HG03159 (cell line): ENCODE results near the gene PAOX.
"Not testable (repeated sequence)": the region's sequence is repeated elsewhere in the genome, so short reads cannot be mapped to it uniquely, and the experiment has no call there.

Source experiments
- ATAC-seq: cut with Tn5 transposase; IDR thresholded peaks from one replicate; pipeline ENCODE4 v1.9.1; 2021; ENCODE audit warnings: mild to moderate bottlenecking, moderate library complexity; ENCODE audit not compliant: unreplicated experiment

The PAOX gene

DNA sequence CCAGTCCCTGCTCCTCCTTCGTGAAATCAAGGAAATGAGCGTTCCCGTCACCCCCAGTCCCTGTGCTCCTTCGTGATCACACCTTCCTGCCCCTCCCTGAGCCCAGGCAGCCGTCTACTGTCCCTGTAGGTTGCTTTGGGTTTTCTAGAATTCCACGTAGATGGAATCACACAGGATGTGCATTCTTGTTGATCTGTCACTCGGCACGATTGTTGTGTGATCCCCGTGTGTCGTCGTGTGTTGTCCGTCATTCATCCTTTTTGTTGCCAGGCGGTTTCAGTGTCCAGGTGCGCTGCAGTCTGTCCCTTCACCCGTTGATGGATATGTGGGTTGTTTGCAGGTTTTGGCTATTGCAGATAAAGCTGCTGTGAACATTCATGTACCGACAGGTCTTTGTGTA, 24.3 kb downstream of the PAOX start:
- no peak for ATAC-seq

DNA sequence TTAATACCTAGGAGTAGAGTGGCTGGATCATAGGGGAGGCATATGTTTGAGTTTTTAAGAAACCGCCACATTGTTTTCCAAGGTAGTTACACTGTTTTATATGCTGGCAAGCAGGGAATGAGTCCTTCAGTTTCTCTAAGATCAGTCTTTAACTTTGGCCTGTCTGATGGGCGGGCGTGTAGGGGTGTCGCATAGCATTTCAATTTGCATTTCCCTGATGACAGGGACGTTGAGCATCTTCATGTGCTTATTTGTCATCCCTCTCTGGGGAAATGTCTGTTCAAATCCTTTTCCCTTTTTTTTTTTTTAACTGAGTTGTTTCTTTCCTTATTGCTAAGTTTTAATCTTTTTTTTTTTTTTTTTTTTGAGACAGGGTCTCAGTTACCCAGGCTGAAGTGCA, 24.7 kb downstream of the PAOX start:
- no peak for ATAC-seq

DNA sequence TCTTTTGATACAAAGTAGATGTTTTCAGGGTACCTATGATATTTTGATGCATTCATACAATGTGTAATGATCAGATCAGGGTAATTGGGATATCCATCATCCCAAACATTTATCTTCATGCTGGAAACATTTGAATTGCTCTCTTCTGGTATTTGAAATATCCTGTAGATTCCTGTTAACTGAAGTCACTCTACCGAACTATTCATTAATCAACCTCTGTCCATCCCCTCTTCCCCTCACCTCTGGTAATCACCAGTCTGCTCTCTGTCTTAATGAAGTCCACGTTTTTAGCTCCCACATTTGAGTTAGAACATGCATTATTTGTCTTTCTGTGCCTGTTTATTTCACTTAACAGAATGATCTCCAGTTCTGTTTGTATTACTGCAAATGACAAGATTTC, 26.2 kb downstream of the PAOX start:
- no peak for ATAC-seq

- peak; percentile 44 for ATAC-seq
These were observed 26.9 kb downstream of the PAOX start for GRCh38 chr10:133405844-133406527.

GRCh38 chr10:133411523-133412380, 32.7 kb downstream of the PAOX start:
- ATAC-seq = no peak

DNA sequence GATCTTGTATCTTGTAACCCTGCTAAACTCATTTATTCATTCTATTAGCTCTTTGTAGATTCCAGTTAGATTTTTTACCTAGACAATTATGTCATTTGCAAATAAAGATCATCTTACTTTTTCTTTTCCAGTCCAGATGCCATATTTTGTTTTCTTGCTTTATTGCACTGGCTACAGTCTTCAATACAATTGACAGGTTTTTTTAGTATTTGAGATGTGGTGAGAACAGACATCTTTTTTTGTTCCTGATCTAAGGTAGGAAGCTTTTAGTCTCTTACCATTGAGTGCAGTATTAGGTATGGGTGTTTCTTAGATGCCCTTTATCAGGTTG, 33.3 kb downstream of the PAOX start:
- no peak for ATAC-seq

- ATAC-seq = not testable (repeated sequence)
These were observed 35.3 kb downstream of the PAOX start for GRCh38 chr10:133414401-133414800.

DNA sequence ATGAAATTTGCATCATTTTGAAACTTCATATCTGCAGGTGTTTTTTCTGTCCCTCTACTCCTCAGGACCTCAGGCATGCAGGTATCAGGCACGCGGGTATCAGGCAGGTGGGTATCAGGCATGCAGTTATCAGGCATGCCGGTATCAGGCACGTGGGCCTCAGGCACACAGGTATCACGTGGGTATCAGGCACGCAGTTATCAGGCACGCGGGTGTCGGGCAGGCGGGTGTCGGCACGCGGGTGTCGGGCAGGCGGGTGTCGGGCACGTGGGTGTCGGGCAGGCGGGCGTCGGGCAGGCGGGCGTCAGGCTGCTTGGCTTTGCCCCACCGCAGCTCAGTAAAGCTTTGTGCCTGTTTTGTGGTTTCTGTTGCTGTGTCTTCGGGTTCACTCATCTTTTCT, 36.7 kb downstream of the PAOX start:
- ATAC-seq = no peak

DNA sequence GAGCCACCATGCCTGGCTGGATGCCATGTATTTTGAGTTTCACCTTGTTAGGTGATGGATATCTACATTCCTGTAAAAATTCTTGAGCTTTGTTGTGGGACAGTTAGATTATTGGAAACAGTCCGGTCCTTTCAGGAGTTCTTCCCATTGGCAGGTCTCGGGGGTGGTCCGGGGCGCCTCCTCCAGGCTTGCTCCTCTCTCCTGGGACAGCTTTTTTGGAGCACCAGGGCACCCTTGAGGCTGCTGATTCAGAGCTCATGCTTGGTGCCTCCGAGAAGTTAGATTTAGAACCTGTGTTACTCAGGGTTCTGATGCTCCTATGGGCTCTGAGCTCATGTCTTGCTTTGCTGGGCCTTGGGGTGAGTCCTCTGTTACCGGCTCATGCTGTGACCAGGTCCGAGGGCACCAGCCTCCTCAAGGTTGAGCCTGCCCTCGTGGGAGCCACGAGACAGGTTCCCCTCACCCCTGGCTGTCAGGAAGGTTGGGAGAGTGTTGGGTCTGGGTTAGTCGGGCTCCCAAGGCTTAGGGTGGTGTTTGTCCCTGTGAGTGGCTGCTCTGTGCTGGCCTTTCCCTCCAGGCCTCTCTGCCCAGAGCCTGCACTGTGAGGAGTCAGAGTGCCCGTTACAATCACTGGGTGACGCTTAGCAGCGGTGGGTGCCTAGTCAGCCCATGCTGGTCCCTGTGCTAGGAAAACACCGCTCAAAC, 39.4 kb downstream of the PAOX start:
- ATAC-seq = no peak

GRCh38 chr10:133419211-133419950, 40.3 kb downstream of the PAOX start:
- no peak for ATAC-seq

DNA sequence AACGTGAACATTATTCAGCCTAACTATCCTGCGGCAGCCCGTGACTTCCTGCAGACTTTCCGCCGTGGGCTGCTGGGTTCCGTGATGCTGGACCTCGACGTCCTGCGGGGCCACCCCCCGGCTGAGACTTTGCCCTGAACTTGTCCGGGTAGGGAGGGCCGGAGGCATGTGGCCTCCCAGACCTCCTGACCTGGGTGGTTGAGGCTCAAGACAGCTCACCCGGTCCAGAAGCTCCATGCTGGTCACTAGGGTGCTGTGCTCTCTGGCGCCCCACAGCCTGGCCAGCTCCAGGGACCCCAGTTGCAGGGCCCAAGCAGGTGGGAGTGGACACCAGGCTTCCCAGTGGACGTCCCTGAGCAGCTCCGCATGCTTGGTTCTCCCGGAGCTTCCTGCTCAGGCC, 41.0 kb downstream of the PAOX start:
- ATAC-seq = no peak

DNA sequence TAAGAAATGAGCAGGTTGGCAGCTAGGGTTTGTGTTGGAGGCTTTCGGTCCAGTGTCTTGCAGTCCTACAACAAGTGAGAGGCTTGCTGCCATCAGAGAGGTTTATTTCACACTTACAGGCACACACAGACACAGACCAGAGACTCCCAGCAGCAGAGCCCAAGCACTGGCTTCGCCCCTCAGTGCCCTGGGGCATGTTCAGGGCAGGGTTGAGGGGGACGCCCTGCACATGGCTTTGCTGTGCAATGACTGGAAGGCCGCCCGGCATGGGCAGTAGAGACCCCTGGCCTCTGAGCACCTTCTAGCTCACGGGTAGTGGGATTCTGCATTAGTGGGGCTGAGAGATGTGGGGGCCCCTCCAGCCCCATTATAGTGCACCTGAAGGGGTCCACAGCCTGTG, 41.5 kb downstream of the PAOX start:
- no peak for ATAC-seq

DNA sequence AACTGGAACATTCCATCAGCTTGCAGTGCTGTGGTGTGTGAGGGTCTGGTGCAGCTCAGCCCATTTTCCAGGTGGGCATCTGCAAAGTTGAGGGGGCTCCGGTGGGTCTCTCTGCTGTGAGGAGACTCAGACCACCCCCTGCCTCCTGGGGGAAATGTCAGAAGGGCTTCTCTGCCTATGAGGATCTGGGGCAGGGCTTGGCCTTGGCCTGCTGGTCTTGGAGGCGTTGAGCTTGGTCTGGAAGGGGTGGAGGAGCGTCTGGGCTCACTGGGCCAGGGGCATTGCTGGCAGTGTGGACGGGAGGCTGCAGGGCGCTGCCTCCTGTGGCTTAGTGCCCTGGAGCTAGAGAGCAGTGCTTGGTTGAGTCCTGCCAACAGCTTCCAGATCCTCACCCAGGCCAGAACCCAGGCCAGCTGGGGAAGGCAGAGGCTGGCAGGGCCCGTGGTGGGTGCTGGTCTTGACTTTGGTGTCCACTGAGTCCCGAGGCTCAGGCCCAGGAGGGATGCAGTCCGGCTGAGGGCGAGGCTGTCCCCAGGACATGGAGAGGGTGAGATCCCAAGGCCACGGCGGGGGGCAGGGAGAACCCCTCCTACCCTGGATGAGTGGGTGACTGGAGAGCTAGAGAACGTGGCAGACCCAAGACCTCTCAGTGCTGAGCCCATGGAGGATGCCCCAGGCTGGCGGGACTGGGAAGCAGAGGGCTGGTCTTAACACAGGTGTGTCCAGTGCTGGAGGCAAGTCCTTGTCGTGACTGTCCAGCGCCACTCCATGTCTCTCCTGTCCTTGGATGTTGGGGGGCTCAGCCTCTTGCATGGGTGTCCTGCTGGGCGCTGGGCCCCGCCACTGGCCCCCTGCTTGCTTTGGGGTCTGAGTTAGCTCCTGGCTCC, 42.5 kb downstream of the PAOX start:
- ATAC-seq = no peak

- ATAC-seq = no peak
These were observed 43.3 kb downstream of the PAOX start for GRCh38 chr10:133422223-133422806.

DNA sequence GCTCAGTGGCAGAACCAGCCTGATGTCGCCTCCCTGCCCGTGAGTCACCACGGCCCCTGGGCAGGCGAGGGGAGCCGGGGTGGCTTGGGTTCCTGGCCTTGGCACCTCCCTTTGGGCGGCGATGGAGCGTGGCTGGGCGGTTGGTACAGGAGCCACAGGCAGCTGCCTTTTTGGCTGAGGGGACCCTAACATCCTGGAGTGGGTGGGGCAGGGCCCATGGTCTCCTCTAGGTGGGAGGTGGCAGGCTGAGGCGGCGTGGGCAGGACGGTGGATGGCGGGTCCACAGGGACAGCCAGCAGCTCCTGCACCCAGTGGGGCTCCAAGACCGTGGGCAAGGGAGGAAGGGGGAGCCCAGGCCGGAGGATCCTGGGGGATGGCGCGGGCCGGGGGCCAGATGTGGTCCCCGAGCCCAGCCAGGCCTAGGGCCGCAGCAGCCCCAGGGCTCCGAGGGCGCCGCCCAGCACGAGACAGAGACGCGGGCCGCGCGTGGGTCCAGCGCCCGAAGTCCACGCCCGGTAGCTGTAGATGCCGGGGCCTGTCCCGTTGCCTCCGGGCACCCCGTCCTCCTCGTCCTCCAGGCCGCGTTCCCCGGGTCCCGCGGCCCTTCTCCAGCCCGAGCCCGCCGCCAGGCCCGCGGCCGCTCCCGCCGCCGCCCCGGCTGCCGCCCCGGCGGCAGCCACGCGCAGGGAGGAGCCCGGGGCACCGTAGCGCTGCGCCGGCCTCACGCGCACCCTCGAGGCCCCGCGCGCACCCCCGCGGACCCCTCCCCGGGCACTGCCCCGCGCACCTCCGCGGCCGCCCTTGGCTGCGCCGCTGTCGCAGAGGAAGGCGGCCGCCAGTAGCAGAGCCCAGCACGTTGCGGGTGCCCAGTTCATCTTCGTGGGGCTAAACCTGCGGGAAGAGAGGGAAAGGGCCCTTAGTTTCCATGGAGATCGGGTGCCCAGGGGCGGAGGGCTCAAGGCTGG, 44.0 kb downstream of the PAOX start:
- no peak for ATAC-seq

GRCh38 chr10:133424102-133424501, 45.0 kb downstream of the PAOX start:
- not testable (repeated sequence) for ATAC-seq

GRCh38 chr10:133424601-133425000, 45.5 kb downstream of the PAOX start, which contains the start of gene SPRN:
SPRN (minus strand) TSS chr10:133424625; CDS start chr10:133423681, 944 bp downstream.
- not testable (repeated sequence) for ATAC-seq

DNA sequence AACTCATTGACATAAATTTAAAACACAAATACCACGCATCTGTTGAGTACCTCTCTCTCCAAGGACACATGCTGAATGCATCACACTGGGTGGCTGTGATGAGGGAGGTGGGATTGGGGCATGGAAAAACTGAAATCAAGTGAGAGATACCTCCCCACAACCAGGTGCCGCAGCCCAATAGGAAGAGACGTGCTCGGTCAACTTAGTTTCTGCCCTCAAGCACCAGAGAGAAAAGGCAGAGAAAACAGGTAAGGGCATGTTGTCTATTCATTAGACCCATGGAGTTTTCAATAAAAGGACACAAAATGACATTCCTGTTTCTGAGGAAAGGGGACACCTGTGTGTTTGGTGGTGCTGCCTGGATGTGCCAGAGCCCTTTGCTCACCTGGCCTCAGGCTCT, 50.5 kb downstream of the PAOX start:
- not testable (repeated sequence) for ATAC-seq
